Neural cell (in vitro differentiated cells): ENCODE results near the gene MYRF. TPM values are rescaled to one million over a fixed set of nuclear protein-coding genes. Genes with fewer than 3 reads are reported as not detected.
A peak's percentile ranks its signal among the peaks of the same experiment; 100 is the strongest.

Experiments
- H2AFZ ChIP-seq: fragments of 200-600, 300-800 bp; sonication (generic), shearing (Covaris generic); 2 replicates; pipeline ENCODE4 v1.6.0; 2014; ENCODE audit warnings: low read depth, mild to moderate bottlenecking, antibody characterized with exemption, low read length, moderate library complexity
- H3F3A ChIP-seq: fragments of 200-600 bp; shearing (Covaris generic); 2 replicates; pipeline ENCODE4 v1.6.1; 2016; ENCODE audit warnings: mild to moderate bottlenecking, moderate library complexity, mixed read lengths, antibody characterized with exemption, low read length; ENCODE audit not compliant: insufficient read depth, poor library complexity, severe bottlenecking
- H3K27ac ChIP-seq: fragments of 200-600, 300-800 bp; sonication (generic), shearing (Covaris generic); 2 replicates; pipeline ENCODE4 v1.5.1; 2014; ENCODE audit warnings: mild to moderate bottlenecking, low read length, moderate library complexity
- H3K27me3 ChIP-seq: fragments of 300-800, 200-600 bp; sonication (generic), shearing (Covaris generic); 2 replicates; pipeline ENCODE4 v1.6.0; 2014; ENCODE audit warnings: mild to moderate bottlenecking, low read depth, low read length, moderate library complexity; ENCODE audit not compliant: insufficient read depth
- H3K36me3 ChIP-seq: fragments of 300-800, 200-600 bp; sonication (generic), shearing (Covaris generic); 2 replicates; pipeline ENCODE4 v1.5.1; 2014; ENCODE audit warnings: mild to moderate bottlenecking, antibody characterized with exemption, low read length, moderate library complexity; ENCODE audit not compliant: insufficient read depth
- H3K4me2 ChIP-seq: fragments of 300-800, 200-600 bp; sonication (generic), shearing (Covaris generic); 2 replicates; pipeline ENCODE4 v1.6.0; 2014; ENCODE audit warnings: mild to moderate bottlenecking, low read length
- H3K4me3 ChIP-seq: fragments of 300-800, 200-600 bp; sonication (generic), shearing (Covaris generic); 2 replicates; pipeline ENCODE4 v1.5.1; 2014; ENCODE audit warnings: mild to moderate bottlenecking, low read length, moderate library complexity
- H3K79me2 ChIP-seq: fragments of 200-600 bp; shearing (Covaris generic); replicated peaks from 2 replicates; pipeline ENCODE4 v1.6.0; 2014; ENCODE audit warnings: mild to moderate bottlenecking, low read length, moderate library complexity; ENCODE audit not compliant: insufficient read depth
- H3K9ac ChIP-seq: fragments of 300-800, 200-600 bp; sonication (generic), shearing (Covaris generic); 2 replicates; pipeline ENCODE4 v1.6.1; 2016; ENCODE audit warnings: mild to moderate bottlenecking, low read length, mixed read lengths
- H3K9me2 ChIP-seq: fragments of 200-600 bp; shearing (Covaris generic); 2 replicates; pipeline ENCODE4 v1.6.1; 2016; ENCODE audit warnings: mild to moderate bottlenecking, low read length, mixed read lengths; ENCODE audit not compliant: insufficient read depth
- H3K9me3 ChIP-seq: fragments of 200-600, 300-800 bp; sonication (generic), shearing (Covaris generic); 2 replicates; pipeline ENCODE4 v1.6.1; 2016; ENCODE audit warnings: mild to moderate bottlenecking, mixed run types, low read length, moderate library complexity, mixed read lengths
- H4K20me1 ChIP-seq: fragments of 200-600 bp; shearing (Covaris generic); 2 replicates; pipeline ENCODE4 v1.6.1; 2016; ENCODE audit warnings: mild to moderate bottlenecking, mixed run types; ENCODE audit not compliant: insufficient read depth
- EZH2 ChIP-seq: fragments of 200-600, 300-800 bp; shearing (Covaris generic), sonication (generic); IDR thresholded peaks from 2 replicates; pipeline ENCODE4 v1.6.1; 2014; ENCODE audit warnings: antibody characterized with exemption, low read length, borderline replicate concordance, mild to moderate bottlenecking; ENCODE audit not compliant: insufficient read depth, poor library complexity, severe bottlenecking
- MXI1 ChIP-seq: fragments of 450-650 bp; conservative IDR thresholded peaks from 2 replicates; pipeline ENCODE4 v1.6.1; 2014; ENCODE audit warnings: antibody characterized with exemption, mild to moderate bottlenecking; ENCODE audit not compliant: poor library complexity, severe bottlenecking
- POLR2AphosphoS5 ChIP-seq: IDR thresholded peaks from 2 replicates; pipeline ENCODE4 v1.6.1; 2012
- RAD21 ChIP-seq: fragments of 450-650 bp; conservative IDR thresholded peaks from 2 replicates; pipeline ENCODE4 v1.6.1; 2014; ENCODE audit warnings: antibody characterized with exemption, mild to moderate bottlenecking, moderate library complexity
- SMC3 ChIP-seq: fragments of 450-650 bp; conservative IDR thresholded peaks from 2 replicates; pipeline ENCODE4 v1.6.1; 2014; ENCODE audit warnings: antibody characterized with exemption, mild to moderate bottlenecking, moderate library complexity; ENCODE audit not compliant: poor library complexity
- TAF1 ChIP-seq: IDR thresholded peaks from 2 replicates; pipeline ENCODE4 v1.6.1; 2012; ENCODE audit warnings: low read depth
- polyA plus RNA-seq: library from polyadenylated mRNA; depleted of rRNA; stranded (reverse); fragments of >200 nt; gene quantifications from 2 replicates; pipeline ENCODE4 v1.2.3, GENCODE V29; 2014
- TF ChIP-seq, protein P1 (sequence below): fragments of 450-650 bp; IDR thresholded peaks from 2 replicates; pipeline ENCODE4 v1.5.1; 2014; ENCODE audit warnings: antibody characterized with exemption, mild to moderate bottlenecking, moderate library complexity; ENCODE audit not compliant: poor library complexity, severe bottlenecking
- TF ChIP-seq, protein P2 (sequence below): IDR thresholded peaks from 2 replicates; pipeline ENCODE4 v1.6.1; 2012; ENCODE audit warnings: borderline replicate concordance

MYRF gene
- polyA plus RNA-seq, 1 donor from 2014 or later = 0.16 TPM

- TF ChIP-seq, protein P1, sequence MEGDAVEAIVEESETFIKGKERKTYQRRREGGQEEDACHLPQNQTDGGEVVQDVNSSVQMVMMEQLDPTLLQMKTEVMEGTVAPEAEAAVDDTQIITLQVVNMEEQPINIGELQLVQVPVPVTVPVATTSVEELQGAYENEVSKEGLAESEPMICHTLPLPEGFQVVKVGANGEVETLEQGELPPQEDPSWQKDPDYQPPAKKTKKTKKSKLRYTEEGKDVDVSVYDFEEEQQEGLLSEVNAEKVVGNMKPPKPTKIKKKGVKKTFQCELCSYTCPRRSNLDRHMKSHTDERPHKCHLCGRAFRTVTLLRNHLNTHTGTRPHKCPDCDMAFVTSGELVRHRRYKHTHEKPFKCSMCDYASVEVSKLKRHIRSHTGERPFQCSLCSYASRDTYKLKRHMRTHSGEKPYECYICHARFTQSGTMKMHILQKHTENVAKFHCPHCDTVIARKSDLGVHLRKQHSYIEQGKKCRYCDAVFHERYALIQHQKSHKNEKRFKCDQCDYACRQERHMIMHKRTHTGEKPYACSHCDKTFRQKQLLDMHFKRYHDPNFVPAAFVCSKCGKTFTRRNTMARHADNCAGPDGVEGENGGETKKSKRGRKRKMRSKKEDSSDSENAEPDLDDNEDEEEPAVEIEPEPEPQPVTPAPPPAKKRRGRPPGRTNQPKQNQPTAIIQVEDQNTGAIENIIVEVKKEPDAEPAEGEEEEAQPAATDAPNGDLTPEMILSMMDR = peak; percentile 9
- TF ChIP-seq RAD21 = no peak
- no peak for TF ChIP-seq POLR2AphosphoS5
- TF ChIP-seq, protein P2, sequence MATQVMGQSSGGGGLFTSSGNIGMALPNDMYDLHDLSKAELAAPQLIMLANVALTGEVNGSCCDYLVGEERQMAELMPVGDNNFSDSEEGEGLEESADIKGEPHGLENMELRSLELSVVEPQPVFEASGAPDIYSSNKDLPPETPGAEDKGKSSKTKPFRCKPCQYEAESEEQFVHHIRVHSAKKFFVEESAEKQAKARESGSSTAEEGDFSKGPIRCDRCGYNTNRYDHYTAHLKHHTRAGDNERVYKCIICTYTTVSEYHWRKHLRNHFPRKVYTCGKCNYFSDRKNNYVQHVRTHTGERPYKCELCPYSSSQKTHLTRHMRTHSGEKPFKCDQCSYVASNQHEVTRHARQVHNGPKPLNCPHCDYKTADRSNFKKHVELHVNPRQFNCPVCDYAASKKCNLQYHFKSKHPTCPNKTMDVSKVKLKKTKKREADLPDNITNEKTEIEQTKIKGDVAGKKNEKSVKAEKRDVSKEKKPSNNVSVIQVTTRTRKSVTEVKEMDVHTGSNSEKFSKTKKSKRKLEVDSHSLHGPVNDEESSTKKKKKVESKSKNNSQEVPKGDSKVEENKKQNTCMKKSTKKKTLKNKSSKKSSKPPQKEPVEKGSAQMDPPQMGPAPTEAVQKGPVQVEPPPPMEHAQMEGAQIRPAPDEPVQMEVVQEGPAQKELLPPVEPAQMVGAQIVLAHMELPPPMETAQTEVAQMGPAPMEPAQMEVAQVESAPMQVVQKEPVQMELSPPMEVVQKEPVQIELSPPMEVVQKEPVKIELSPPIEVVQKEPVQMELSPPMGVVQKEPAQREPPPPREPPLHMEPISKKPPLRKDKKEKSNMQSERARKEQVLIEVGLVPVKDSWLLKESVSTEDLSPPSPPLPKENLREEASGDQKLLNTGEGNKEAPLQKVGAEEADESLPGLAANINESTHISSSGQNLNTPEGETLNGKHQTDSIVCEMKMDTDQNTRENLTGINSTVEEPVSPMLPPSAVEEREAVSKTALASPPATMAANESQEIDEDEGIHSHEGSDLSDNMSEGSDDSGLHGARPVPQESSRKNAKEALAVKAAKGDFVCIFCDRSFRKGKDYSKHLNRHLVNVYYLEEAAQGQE = no peak
- TF ChIP-seq MXI1 = no peak
- peaks cover 8% of the 10 kb centered on the region for H4K20me1 ChIP-seq
- peaks cover 8% of the 10 kb centered on the region for H3F3A ChIP-seq
These were observed 78.0 kb downstream of the MYRF start for GRCh38 chr11:61830237-61831105.

DNA sequence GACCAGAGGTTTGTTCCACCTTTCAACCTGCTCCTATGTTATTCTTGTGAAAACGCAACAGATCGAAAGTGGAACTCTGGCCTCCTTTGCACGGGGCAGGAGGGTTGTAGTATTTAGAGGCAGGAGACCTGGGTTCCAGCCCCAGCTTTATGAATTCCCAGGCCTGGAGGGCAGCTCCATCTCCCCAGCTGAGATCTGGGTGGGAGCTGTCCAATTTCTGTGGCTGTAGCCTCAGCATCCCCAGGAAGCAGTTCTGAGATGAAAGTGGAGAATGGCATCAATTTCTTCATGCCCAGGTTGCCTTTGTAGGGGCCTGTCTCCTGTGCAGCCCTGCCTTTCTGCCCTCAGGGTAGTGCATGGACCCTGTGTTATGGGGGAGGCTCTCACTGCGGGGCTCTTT is 79.8 kb downstream of the MYRF start:
- H3K27me3 ChIP-seq = no peaks in the 10 kb centered on the region
- no peak overlapping the region for H3K27ac ChIP-seq
- H4K20me1 ChIP-seq = peaks cover 8% of the 10 kb centered on the region
- H3F3A ChIP-seq = peaks cover under 1% of the 10 kb centered on the region
- H2AFZ ChIP-seq = no peak overlapping the region
- no peaks in the 10 kb centered on the region for H3K9me3 ChIP-seq
- no peaks in the 10 kb centered on the region for H3K9me2 ChIP-seq
- no peak overlapping the region for H3K9ac ChIP-seq
- H3K4me2 ChIP-seq = peak overlapping the region; percentile 96
- peaks cover 91% of the 10 kb centered on the region for H3K79me2 ChIP-seq
- TF ChIP-seq SMC3 (no peak), EZH2 (no peak), RAD21 (no peak), MXI1 (no peak), TAF1 (no peak)
- TF ChIP-seq, protein P1 = no peak
- TF ChIP-seq, protein P2 = no peak
- H3K4me3 ChIP-seq = peak overlapping the region; percentile 100
- no peaks in the 10 kb centered on the region for H3K36me3 ChIP-seq

More at GRCh38 chr11:61830237-61831105, 78.0 kb downstream of the MYRF start:
- Histone ChIP-seq H3K27me3 (no peaks in the 10 kb centered on the region), H3K79me2 (peaks cover 74% of the 10 kb centered on the region), H3K9me2 (no peaks in the 10 kb centered on the region), H3K9ac (peak overlapping the region; percentile 100), H2AFZ (no peak overlapping the region), H3K27ac (peak overlapping the region; percentile 100), H3K4me2 (peak overlapping the region; percentile 96), H3K9me3 (no peaks in the 10 kb centered on the region), H3K36me3 (no peaks in the 10 kb centered on the region), H3K4me3 (peak overlapping the region; percentile 100)
